Caki2 (cell line): ENCODE measurements around the gene FAM76B. TPM values are rescaled to one million over a fixed set of nuclear protein-coding genes. Genes with fewer than 3 reads are reported as not detected.
"Not testable (repeated sequence)": the region's sequence is repeated elsewhere in the genome, so short reads cannot be mapped to it uniquely, and the experiment has no call there.

ENCODE experiments used
- DNase-seq: peaks from one replicate; pipeline ENCODE4 v3.0.0-alpha.2; 2015; ENCODE audit warnings: low read depth
- in situ Hi-C: cut with HindIII; loops from 2 replicates; pipeline ENCODE4 v1.10.0; 2016; ENCODE audit warnings: low sequenced_read_pairs, low pct_unique_long_range_greater_than_20kb, mixed read lengths
- total RNA-seq: library from RNA; depleted of rRNA; stranded (reverse); fragments of >200 nt; shearing (Covaris generic); gene quantifications from 2 replicates; pipeline ENCODE4 v1.2.3, GENCODE V29; 2014; ENCODE audit warnings: low replicate concordance; rRNA removed

FAM76B gene
- 8.9 and 12.5 TPM in 2 replicates for total RNA-seq

- in situ Hi-C loops = no loop called here
- peak; percentile 99 for DNase-seq
Measured at GRCh38 chr11:95789506-95790122, at the start of gene FAM76B. Gene FAM76B (minus strand): TSS chr11:95789782. CDS start chr11:95789478, 304 bp downstream.

- peak; percentile 73 for DNase-seq
- in situ Hi-C loops = no loop called here
Measured at GRCh38 chr11:95835768-95836488, 46.3 kb upstream of the FAM76B start.

- no peak for DNase-seq
- in situ Hi-C loops = no loop called here
Measured at GRCh38 chr11:95835351-95835750, 45.8 kb upstream of the FAM76B start.

GRCh38 chr11:95833378-95833777 lies 43.8 kb upstream of the FAM76B start:
- in situ Hi-C loops = no loop called here

GRCh38 chr11:95832763-95833162 lies 43.2 kb upstream of the FAM76B start:
- in situ Hi-C loops = no loop called here

More at GRCh38 chr11:95833378-95833777, 43.8 kb upstream of the FAM76B start:
- no peak for DNase-seq

GRCh38 chr11:95831198-95831883 lies 41.8 kb upstream of the FAM76B start:
- peak; percentile 35 for DNase-seq
- in situ Hi-C loops = no loop called here

More at GRCh38 chr11:95832763-95833162, 43.2 kb upstream of the FAM76B start:
- no peak for DNase-seq

- DNase-seq = no peak
- in situ Hi-C loops = no loop called here
Measured at GRCh38 chr11:95829580-95830259, 40.1 kb upstream of the FAM76B start.

GRCh38 chr11:95827696-95828095 lies 38.1 kb upstream of the FAM76B start:
- DNase-seq = no peak
- in situ Hi-C loops = no loop called here

- DNase-seq = no peak
- in situ Hi-C loops = no loop called here
Measured at GRCh38 chr11:95821640-95822039, 32.1 kb upstream of the FAM76B start.

GRCh38 chr11:95816037-95816436 lies 26.5 kb upstream of the FAM76B start:
- in situ Hi-C loops = no loop called here
- no peak for DNase-seq

- DNase-seq, in situ Hi-C loops: not testable (repeated sequence)
Measured at GRCh38 chr11:95811052-95811451, 21.5 kb upstream of the FAM76B start.

GRCh38 chr11:95806464-95806863 lies 16.9 kb upstream of the FAM76B start:
- not testable (repeated sequence) for DNase-seq

GRCh38 chr11:95805869-95806268 lies 16.3 kb upstream of the FAM76B start:
- DNase-seq = no peak
- in situ Hi-C loops = no loop called here

More at GRCh38 chr11:95806464-95806863, 16.9 kb upstream of the FAM76B start:
- in situ Hi-C loops = not testable (repeated sequence)

GRCh38 chr11:95803973-95804372 lies 14.4 kb upstream of the FAM76B start:
- in situ Hi-C loops = no loop called here
- DNase-seq = no peak

- no peak for DNase-seq
- in situ Hi-C loops = no loop called here
Measured at GRCh38 chr11:95802806-95803205, 13.2 kb upstream of the FAM76B start.

GRCh38 chr11:95800438-95800837 lies 10.9 kb upstream of the FAM76B start:
- in situ Hi-C loops = no loop called here
- no peak for DNase-seq

- in situ Hi-C loops = no loop called here
- DNase-seq = no peak
Measured at GRCh38 chr11:95799546-95799945, 10.0 kb upstream of the FAM76B start.

GRCh38 chr11:95796501-95796900 lies 6.9 kb upstream of the FAM76B start:
- in situ Hi-C loops = no loop called here

More at GRCh38 chr11:95796501-95796900, 6.9 kb upstream of the FAM76B start:
- DNase-seq = no peak
